Neural cell (in vitro differentiated cells): ENCODE data around the gene SHD. TPM values are rescaled to one million over a fixed set of nuclear protein-coding genes. Genes with fewer than 3 reads are reported as not detected.
"Not testable (repeated sequence)": the region's sequence is repeated elsewhere in the genome, so short reads cannot be mapped to it uniquely, and the experiment has no call there.

ENCODE experiments used
- H2AFZ ChIP-seq: fragments of 200-600, 300-800 bp; sonication (generic), shearing (Covaris generic); 2 replicates; pipeline ENCODE4 v1.6.0; 2014; ENCODE audit warnings: low read depth, mild to moderate bottlenecking, antibody characterized with exemption, low read length, moderate library complexity
- H3F3A ChIP-seq: fragments of 200-600 bp; shearing (Covaris generic); 2 replicates; pipeline ENCODE4 v1.6.1; 2016; ENCODE audit warnings: mild to moderate bottlenecking, moderate library complexity, mixed read lengths, antibody characterized with exemption, low read length; ENCODE audit not compliant: insufficient read depth, poor library complexity, severe bottlenecking
- H3K27ac ChIP-seq: fragments of 200-600, 300-800 bp; sonication (generic), shearing (Covaris generic); 2 replicates; pipeline ENCODE4 v1.5.1; 2014; ENCODE audit warnings: mild to moderate bottlenecking, low read length, moderate library complexity
- H3K27me3 ChIP-seq: fragments of 300-800, 200-600 bp; sonication (generic), shearing (Covaris generic); 2 replicates; pipeline ENCODE4 v1.6.0; 2014; ENCODE audit warnings: mild to moderate bottlenecking, low read depth, low read length, moderate library complexity; ENCODE audit not compliant: insufficient read depth
- H3K36me3 ChIP-seq: fragments of 300-800, 200-600 bp; sonication (generic), shearing (Covaris generic); 2 replicates; pipeline ENCODE4 v1.5.1; 2014; ENCODE audit warnings: mild to moderate bottlenecking, antibody characterized with exemption, low read length, moderate library complexity; ENCODE audit not compliant: insufficient read depth
- H3K4me2 ChIP-seq: fragments of 300-800, 200-600 bp; sonication (generic), shearing (Covaris generic); 2 replicates; pipeline ENCODE4 v1.6.0; 2014; ENCODE audit warnings: mild to moderate bottlenecking, low read length
- H3K4me3 ChIP-seq: fragments of 300-800, 200-600 bp; sonication (generic), shearing (Covaris generic); 2 replicates; pipeline ENCODE4 v1.5.1; 2014; ENCODE audit warnings: mild to moderate bottlenecking, low read length, moderate library complexity
- H3K79me2 ChIP-seq: fragments of 200-600 bp; shearing (Covaris generic); replicated peaks from 2 replicates; pipeline ENCODE4 v1.6.0; 2014; ENCODE audit warnings: mild to moderate bottlenecking, low read length, moderate library complexity; ENCODE audit not compliant: insufficient read depth
- H3K9ac ChIP-seq: fragments of 300-800, 200-600 bp; sonication (generic), shearing (Covaris generic); 2 replicates; pipeline ENCODE4 v1.6.1; 2016; ENCODE audit warnings: mild to moderate bottlenecking, low read length, mixed read lengths
- H3K9me2 ChIP-seq: fragments of 200-600 bp; shearing (Covaris generic); 2 replicates; pipeline ENCODE4 v1.6.1; 2016; ENCODE audit warnings: mild to moderate bottlenecking, low read length, mixed read lengths; ENCODE audit not compliant: insufficient read depth
- H3K9me3 ChIP-seq: fragments of 200-600, 300-800 bp; sonication (generic), shearing (Covaris generic); 2 replicates; pipeline ENCODE4 v1.6.1; 2016; ENCODE audit warnings: mild to moderate bottlenecking, mixed run types, low read length, moderate library complexity, mixed read lengths
- H4K20me1 ChIP-seq: fragments of 200-600 bp; shearing (Covaris generic); 2 replicates; pipeline ENCODE4 v1.6.1; 2016; ENCODE audit warnings: mild to moderate bottlenecking, mixed run types; ENCODE audit not compliant: insufficient read depth
- EP300 ChIP-seq: fragments of 450-650 bp; conservative IDR thresholded peaks from 2 replicates; pipeline ENCODE4 v1.6.1; 2014; ENCODE audit warnings: antibody characterized with exemption, mild to moderate bottlenecking, moderate library complexity; ENCODE audit not compliant: poor library complexity, severe bottlenecking
- EZH2 ChIP-seq: fragments of 200-600, 300-800 bp; shearing (Covaris generic), sonication (generic); IDR thresholded peaks from 2 replicates; pipeline ENCODE4 v1.6.1; 2014; ENCODE audit warnings: antibody characterized with exemption, low read length, borderline replicate concordance, mild to moderate bottlenecking; ENCODE audit not compliant: insufficient read depth, poor library complexity, severe bottlenecking
- MXI1 ChIP-seq: fragments of 450-650 bp; conservative IDR thresholded peaks from 2 replicates; pipeline ENCODE4 v1.6.1; 2014; ENCODE audit warnings: antibody characterized with exemption, mild to moderate bottlenecking; ENCODE audit not compliant: poor library complexity, severe bottlenecking
- POLR2AphosphoS5 ChIP-seq: IDR thresholded peaks from 2 replicates; pipeline ENCODE4 v1.6.1; 2012
- RAD21 ChIP-seq: fragments of 450-650 bp; conservative IDR thresholded peaks from 2 replicates; pipeline ENCODE4 v1.6.1; 2014; ENCODE audit warnings: antibody characterized with exemption, mild to moderate bottlenecking, moderate library complexity
- SMC3 ChIP-seq: fragments of 450-650 bp; conservative IDR thresholded peaks from 2 replicates; pipeline ENCODE4 v1.6.1; 2014; ENCODE audit warnings: antibody characterized with exemption, mild to moderate bottlenecking, moderate library complexity; ENCODE audit not compliant: poor library complexity
- TAF1 ChIP-seq: IDR thresholded peaks from 2 replicates; pipeline ENCODE4 v1.6.1; 2012; ENCODE audit warnings: low read depth
- polyA plus RNA-seq: library from polyadenylated mRNA; depleted of rRNA; stranded (reverse); fragments of >200 nt; gene quantifications from 2 replicates; pipeline ENCODE4 v1.2.3, GENCODE V29; 2014
- TF ChIP-seq, protein P1 (sequence below): IDR thresholded peaks from 2 replicates; pipeline ENCODE4 v1.6.1; 2012; ENCODE audit warnings: borderline replicate concordance
- TF ChIP-seq, protein P2 (sequence below): fragments of 450-650 bp; IDR thresholded peaks from 2 replicates; pipeline ENCODE4 v1.5.1; 2014; ENCODE audit warnings: antibody characterized with exemption, mild to moderate bottlenecking, moderate library complexity; ENCODE audit not compliant: poor library complexity, severe bottlenecking

The SHD gene
- polyA plus RNA-seq, 1 donor from 2014 or later: 188 TPM

DNA sequence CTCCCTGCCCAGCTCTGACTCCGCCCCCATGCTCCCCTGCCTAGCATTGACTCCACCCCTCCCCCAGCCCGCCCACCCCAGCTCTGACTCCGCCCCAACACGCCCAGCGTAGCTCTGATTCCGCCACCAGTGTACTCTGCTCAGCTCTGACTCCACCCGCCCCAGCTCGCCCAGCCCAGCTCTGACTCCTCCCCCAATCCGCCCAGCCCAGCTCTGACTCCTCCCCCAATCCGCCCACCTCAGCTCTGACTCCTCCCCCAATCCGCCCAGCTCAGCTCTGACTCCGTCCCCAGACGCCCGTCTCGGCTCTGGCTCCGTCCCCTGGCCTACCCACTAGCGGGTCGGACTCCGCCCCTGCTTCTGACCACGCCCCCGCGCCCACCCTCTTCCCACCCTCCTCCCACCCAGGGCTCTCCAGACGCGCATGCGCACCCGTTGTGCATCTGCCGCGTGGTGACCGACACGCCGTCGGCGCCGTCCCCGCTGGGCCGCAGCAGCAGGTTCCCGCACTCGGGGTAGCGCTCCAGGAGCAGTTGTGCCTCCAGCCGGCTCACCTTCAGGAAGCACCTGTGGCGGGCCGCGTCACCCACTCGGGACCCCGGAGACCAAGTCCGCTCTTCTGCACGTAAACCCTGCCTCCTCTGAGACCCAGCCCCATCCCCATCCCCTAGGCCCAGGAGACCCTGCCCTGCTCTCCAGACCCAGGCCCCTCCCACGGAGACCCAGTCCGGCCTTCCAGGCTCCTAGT is 49.4 kb downstream of the SHD start:
- H3K9me3 ChIP-seq: no peaks in the 10 kb centered on the region

DNA sequence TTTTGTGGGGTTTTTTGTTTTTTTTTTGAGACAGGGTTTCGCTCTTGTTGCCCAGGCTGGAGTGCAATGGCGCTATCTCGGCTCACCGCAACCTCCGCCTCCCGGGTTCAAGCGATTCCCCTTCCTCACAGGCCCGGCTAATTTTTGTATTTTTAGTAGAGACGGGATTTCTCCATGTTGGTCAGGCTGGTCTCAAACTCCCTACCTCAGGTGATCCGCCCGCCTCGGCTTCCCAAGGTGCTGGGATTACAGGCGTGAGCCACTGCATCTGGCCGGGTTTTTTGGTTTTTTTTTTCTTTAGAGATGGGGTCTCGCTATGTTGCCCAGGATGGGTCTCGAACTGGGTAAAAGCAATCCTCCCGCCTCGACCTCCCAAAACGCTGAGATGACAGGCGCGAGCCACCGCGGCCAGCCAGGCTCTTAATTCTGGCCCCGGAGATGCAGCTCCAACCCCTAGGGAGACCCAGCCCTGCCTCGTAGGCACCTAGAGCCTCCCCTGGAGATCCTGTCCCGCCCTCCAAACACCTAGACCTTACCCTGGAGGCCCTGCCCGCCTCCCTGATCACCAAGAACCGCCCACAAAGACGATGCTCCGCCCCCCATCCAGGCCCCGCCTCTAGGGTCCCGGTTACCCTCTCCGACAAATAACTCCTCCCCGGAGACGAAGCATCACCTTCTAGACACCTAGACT is 50.1 kb downstream of the SHD start:
- Histone ChIP-seq H3K4me3 (peak overlapping the region; percentile 63), H3K9ac (peak overlapping the region; percentile 38)
- not testable (repeated sequence) for H3K36me3 ChIP-seq, H3K9me3 ChIP-seq, H3K9me2 ChIP-seq, H2AFZ ChIP-seq, H3K27me3 ChIP-seq, H3K27ac ChIP-seq, H3F3A ChIP-seq, H3K4me2 ChIP-seq, H3K79me2 ChIP-seq, H4K20me1 ChIP-seq

More for the DNA sequence above, 49.4 kb downstream of the SHD start:
- no peak overlapping the region for H3K27ac ChIP-seq
- no peaks in the 10 kb centered on the region for H3F3A ChIP-seq
- peaks cover 9% of the 10 kb centered on the region for H3K27me3 ChIP-seq
- H4K20me1 ChIP-seq: no peaks in the 10 kb centered on the region
- H3K9ac ChIP-seq: peak overlapping the region; percentile 38
- peak overlapping the region; percentile 63 for H3K4me3 ChIP-seq
- H3K36me3 ChIP-seq: no peaks in the 10 kb centered on the region
- no peak overlapping the region for H2AFZ ChIP-seq
- H3K4me2 ChIP-seq: no peak overlapping the region
- no peaks in the 10 kb centered on the region for H3K9me2 ChIP-seq
- no peaks in the 10 kb centered on the region for H3K79me2 ChIP-seq
- TF ChIP-seq, protein P1, sequence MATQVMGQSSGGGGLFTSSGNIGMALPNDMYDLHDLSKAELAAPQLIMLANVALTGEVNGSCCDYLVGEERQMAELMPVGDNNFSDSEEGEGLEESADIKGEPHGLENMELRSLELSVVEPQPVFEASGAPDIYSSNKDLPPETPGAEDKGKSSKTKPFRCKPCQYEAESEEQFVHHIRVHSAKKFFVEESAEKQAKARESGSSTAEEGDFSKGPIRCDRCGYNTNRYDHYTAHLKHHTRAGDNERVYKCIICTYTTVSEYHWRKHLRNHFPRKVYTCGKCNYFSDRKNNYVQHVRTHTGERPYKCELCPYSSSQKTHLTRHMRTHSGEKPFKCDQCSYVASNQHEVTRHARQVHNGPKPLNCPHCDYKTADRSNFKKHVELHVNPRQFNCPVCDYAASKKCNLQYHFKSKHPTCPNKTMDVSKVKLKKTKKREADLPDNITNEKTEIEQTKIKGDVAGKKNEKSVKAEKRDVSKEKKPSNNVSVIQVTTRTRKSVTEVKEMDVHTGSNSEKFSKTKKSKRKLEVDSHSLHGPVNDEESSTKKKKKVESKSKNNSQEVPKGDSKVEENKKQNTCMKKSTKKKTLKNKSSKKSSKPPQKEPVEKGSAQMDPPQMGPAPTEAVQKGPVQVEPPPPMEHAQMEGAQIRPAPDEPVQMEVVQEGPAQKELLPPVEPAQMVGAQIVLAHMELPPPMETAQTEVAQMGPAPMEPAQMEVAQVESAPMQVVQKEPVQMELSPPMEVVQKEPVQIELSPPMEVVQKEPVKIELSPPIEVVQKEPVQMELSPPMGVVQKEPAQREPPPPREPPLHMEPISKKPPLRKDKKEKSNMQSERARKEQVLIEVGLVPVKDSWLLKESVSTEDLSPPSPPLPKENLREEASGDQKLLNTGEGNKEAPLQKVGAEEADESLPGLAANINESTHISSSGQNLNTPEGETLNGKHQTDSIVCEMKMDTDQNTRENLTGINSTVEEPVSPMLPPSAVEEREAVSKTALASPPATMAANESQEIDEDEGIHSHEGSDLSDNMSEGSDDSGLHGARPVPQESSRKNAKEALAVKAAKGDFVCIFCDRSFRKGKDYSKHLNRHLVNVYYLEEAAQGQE: no peak
- TF ChIP-seq MXI1 (peak; percentile 83), POLR2AphosphoS5 (peak; percentile 64)

DNA sequence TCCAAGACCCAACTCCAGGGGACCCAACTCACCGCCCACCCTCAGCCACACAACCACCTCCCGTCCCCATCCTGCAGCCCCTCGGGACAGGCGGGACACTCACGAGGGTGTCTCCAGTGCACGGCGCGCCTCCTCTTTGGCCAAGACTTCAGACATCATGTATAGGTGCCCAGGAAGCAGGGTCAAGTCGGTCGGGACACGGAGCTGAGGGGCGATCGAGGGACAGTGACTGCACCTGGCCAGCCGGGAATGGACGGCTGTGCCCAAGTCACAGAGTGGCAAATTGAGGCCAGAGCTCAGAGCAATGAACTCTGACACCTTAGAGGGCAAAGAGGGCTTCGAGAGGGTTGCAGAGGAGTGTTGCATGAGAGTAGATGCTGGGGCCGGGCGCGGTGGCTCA is 50.8 kb downstream of the SHD start:
- no peaks in the 10 kb centered on the region for H3K36me3 ChIP-seq
- TF ChIP-seq MXI1 (no peak), POLR2AphosphoS5 (no peak), EZH2 (no peak), TAF1 (no peak), SMC3 (no peak), RAD21 (no peak), EP300 (no peak)
- TF ChIP-seq, protein P2, sequence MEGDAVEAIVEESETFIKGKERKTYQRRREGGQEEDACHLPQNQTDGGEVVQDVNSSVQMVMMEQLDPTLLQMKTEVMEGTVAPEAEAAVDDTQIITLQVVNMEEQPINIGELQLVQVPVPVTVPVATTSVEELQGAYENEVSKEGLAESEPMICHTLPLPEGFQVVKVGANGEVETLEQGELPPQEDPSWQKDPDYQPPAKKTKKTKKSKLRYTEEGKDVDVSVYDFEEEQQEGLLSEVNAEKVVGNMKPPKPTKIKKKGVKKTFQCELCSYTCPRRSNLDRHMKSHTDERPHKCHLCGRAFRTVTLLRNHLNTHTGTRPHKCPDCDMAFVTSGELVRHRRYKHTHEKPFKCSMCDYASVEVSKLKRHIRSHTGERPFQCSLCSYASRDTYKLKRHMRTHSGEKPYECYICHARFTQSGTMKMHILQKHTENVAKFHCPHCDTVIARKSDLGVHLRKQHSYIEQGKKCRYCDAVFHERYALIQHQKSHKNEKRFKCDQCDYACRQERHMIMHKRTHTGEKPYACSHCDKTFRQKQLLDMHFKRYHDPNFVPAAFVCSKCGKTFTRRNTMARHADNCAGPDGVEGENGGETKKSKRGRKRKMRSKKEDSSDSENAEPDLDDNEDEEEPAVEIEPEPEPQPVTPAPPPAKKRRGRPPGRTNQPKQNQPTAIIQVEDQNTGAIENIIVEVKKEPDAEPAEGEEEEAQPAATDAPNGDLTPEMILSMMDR: no peak
- TF ChIP-seq, protein P1: no peak
- H3K4me2 ChIP-seq: no peak overlapping the region

More for the DNA sequence above, 50.8 kb downstream of the SHD start:
- H3K9me2 ChIP-seq: no peaks in the 10 kb centered on the region
- H3K9ac ChIP-seq: no peak overlapping the region
- H3K79me2 ChIP-seq: no peaks in the 10 kb centered on the region
- no peaks in the 10 kb centered on the region for H3F3A ChIP-seq
- peaks cover 9% of the 10 kb centered on the region for H3K27me3 ChIP-seq
- H3K27ac ChIP-seq: no peak overlapping the region
- no peak overlapping the region for H2AFZ ChIP-seq
- no peaks in the 10 kb centered on the region for H4K20me1 ChIP-seq
- H3K9me3 ChIP-seq: no peaks in the 10 kb centered on the region
- no peak overlapping the region for H3K4me3 ChIP-seq
